Progenitor cell of endocrine pancreas (in vitro differentiated cells): ENCODE results near the gene PLXNA2. TPM values are rescaled to one million over a fixed set of nuclear protein-coding genes. Genes with fewer than 3 reads are reported as not detected.
A peak's percentile ranks its signal among the peaks of the same experiment; 100 is the strongest.

Experiments
- DNase-seq: peaks from one replicate; pipeline ENCODE4 v3.0.0; 2021; ENCODE audit warnings: low spot score; ENCODE audit not compliant: unreplicated experiment
- H3K27ac Mint-ChIP-seq: 2 replicates; pipeline ENCODE4 v1.8.0; 2021; ENCODE audit warnings: mild to moderate bottlenecking, moderate library complexity, mixed read lengths
- H3K27me3 Mint-ChIP-seq: 2 replicates; pipeline ENCODE4 v1.8.0; 2021; ENCODE audit warnings: mixed read lengths
- H3K36me3 Mint-ChIP-seq: 2 replicates; pipeline ENCODE4 v1.8.0; 2022; ENCODE audit warnings: mixed read lengths; ENCODE audit not compliant: insufficient read depth
- H3K4me1 Mint-ChIP-seq: 2 replicates; pipeline ENCODE4 v1.8.0; 2021; ENCODE audit warnings: low read depth, mixed read lengths
- H3K4me3 Mint-ChIP-seq: 2 replicates; pipeline ENCODE4 v1.8.0; 2021; ENCODE audit warnings: low read depth, mild to moderate bottlenecking, moderate library complexity, mixed read lengths
- H3K9me3 Mint-ChIP-seq: 2 replicates; pipeline ENCODE4 v1.8.0; 2021; ENCODE audit warnings: low read depth, mixed read lengths
- total RNA-seq: library from RNA; stranded (reverse); gene quantifications from 2 replicates; pipeline ENCODE4 v1.2.1, GENCODE V29; 2021
- TF ChIP-seq, protein P1 (sequence below): fragments of 200-600 bp; sonication (generic); IDR thresholded peaks from one replicate; pipeline ENCODE4 v1.5.0; 2021; ENCODE audit warnings: antibody characterized with exemption, mild to moderate bottlenecking; ENCODE audit not compliant: unreplicated experiment

The PLXNA2 gene
- total RNA-seq, 1 donor from 2014 or later = 34.9 TPM

DNA sequence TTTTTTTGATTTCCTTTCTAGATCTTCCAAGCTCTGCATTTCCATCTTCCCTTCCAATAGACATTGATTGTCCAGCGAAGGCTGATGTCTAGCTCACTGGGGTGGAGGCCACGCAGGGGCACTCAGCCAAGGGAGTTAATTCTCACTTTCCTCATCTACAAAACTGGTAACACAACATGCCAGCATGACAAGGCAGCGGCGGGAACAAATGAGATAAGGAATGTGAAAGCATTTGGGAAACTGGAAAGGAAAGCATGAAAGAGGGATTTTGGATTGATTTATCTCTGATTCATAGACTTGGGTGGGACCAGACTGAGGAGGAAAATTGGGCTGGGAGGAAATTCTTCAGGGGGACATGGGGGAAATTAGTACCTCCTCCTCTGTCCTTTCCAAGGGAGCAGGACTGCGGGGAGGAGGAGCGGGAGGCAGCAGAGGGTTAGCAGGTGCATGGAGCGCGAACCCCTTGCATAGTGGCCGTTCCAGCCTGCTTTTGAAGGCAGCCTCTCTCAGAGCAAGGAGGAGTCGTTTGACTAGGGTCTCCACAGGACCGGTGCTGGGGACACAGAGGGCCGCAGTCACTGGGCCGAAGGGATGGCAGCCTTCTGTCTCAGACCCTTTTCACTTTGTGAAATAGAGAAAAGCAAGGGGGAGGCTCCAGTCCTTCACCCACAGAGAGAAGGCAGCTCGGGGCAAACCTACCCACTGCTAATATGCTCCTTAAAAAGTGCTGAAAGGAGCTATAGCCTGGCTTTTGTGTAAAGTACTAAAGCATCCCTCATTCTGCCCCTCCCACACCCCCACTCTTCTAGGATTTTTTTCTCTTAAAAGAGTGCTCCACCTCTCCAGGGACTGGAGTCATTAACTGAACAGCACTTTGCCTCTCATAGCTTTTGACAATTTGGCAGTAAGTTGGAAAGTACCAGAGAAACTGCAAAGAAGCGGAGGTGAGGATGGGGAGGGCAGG lies 89.2 kb downstream of the PLXNA2 start:
- no peaks in the 10 kb centered on the region for H3K36me3 Mint-ChIP-seq
- peaks cover 12% of the 10 kb centered on the region for H3K27me3 Mint-ChIP-seq
- H3K27ac Mint-ChIP-seq = peak overlapping the region; percentile 36
- peaks cover 31% of the 10 kb centered on the region for H3K4me1 Mint-ChIP-seq
- no peak overlapping the region for H3K4me3 Mint-ChIP-seq
- no peak for DNase-seq
- TF ChIP-seq, protein P1, sequence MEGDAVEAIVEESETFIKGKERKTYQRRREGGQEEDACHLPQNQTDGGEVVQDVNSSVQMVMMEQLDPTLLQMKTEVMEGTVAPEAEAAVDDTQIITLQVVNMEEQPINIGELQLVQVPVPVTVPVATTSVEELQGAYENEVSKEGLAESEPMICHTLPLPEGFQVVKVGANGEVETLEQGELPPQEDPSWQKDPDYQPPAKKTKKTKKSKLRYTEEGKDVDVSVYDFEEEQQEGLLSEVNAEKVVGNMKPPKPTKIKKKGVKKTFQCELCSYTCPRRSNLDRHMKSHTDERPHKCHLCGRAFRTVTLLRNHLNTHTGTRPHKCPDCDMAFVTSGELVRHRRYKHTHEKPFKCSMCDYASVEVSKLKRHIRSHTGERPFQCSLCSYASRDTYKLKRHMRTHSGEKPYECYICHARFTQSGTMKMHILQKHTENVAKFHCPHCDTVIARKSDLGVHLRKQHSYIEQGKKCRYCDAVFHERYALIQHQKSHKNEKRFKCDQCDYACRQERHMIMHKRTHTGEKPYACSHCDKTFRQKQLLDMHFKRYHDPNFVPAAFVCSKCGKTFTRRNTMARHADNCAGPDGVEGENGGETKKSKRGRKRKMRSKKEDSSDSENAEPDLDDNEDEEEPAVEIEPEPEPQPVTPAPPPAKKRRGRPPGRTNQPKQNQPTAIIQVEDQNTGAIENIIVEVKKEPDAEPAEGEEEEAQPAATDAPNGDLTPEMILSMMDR = no peak
- no peaks in the 10 kb centered on the region for H3K9me3 Mint-ChIP-seq

DNA sequence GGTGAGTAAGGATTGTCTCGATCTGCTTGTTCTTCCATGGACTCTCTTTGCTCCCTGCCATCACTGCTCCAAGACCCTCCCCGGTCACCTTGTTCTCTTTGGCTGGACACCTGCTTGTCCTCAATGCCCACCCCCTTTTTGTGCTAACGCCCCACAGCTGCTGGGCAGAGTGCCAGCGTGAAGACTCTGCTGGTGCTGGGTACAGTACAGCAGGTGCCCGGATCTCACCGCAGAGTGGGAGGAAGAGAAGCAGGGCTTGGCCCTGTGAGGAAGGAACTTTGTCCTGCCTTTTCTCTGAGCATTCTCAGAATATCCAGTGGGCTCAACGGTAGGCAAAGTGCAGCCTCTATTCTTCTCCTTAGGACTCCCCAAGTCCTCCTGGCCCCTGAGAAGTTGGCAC lies 90.1 kb downstream of the PLXNA2 start:
- TF ChIP-seq, protein P1 = no peak
- Mint-ChIP-seq H3K27me3 (peaks cover 12% of the 10 kb centered on the region), H3K4me1 (peaks cover 25% of the 10 kb centered on the region), H3K4me3 (no peak overlapping the region), H3K36me3 (no peaks in the 10 kb centered on the region), H3K9me3 (no peaks in the 10 kb centered on the region), H3K27ac (no peak overlapping the region)
- no peak for DNase-seq

DNA sequence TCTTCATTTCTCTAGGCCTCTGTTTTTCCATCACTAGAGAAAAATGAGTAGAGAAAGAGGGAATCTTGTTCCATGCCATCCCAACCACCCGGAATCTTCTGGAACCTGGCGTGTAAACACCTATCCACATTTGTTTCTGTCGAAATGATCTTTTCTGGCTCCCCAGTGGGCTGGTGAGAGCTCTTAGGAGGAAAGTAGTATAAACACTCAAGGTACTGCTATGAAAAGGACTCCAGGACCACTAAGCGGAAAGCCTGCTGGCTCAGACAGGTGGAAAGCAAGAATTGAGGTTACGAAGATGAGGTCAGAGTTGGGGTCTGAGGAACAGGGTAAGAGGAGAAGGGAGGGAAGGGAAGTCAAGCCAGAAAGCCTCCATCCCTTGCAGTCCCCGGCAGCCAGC lies 90.8 kb downstream of the PLXNA2 start:
- Mint-ChIP-seq H3K9me3 (no peaks in the 10 kb centered on the region), H3K4me3 (no peak overlapping the region), H3K27ac (no peak overlapping the region), H3K4me1 (peaks cover 18% of the 10 kb centered on the region), H3K36me3 (no peaks in the 10 kb centered on the region), H3K27me3 (peaks cover 12% of the 10 kb centered on the region)
- DNase-seq = no peak
- TF ChIP-seq, protein P1 = no peak

DNA sequence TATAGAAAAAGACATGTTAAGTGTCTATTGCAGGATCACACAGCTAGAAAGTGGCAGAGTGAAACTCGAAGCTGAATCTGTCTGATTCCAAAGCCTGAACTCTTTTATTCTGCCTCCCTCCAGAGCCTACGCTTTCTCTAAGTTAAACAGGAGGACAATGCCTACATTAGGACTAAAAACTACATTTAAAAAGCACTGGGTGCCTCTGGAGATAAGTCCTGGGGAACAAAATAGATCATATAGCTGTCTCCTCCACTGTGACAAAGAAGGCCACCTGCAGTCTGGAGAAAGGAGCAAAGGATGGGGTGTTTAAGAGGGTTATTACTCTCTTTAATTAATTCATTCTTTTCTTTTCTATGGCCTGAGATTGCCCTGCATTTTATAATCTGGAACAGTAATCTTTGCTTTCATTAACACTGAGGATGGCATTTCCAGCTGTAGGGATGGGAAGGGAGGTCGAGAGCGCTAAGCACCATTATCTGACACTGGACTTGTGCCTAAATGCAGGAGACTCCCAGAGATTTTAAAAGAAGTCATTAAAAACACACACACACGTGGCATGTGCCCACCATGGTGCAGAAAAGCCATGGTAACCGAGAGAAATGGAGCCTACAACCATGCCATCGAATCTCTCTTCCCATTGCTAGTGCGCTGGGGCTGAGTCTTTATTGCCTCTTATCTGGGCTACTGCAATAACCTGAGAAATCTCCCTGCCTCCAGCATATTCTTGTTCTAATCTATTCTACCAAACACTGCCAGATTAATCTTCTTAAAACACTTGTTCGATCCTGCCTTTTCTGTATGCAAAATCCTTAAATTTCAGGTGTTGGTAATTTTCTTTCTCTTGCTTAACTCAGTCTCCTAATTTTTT lies 92.2 kb downstream of the PLXNA2 start:
- Mint-ChIP-seq H3K4me3 (no peak overlapping the region), H3K27me3 (peaks cover 3% of the 10 kb centered on the region), H3K36me3 (no peaks in the 10 kb centered on the region), H3K9me3 (no peaks in the 10 kb centered on the region), H3K4me1 (peaks cover 14% of the 10 kb centered on the region), H3K27ac (no peak overlapping the region)
- no peak for DNase-seq
- TF ChIP-seq, protein P1 = no peak

DNA sequence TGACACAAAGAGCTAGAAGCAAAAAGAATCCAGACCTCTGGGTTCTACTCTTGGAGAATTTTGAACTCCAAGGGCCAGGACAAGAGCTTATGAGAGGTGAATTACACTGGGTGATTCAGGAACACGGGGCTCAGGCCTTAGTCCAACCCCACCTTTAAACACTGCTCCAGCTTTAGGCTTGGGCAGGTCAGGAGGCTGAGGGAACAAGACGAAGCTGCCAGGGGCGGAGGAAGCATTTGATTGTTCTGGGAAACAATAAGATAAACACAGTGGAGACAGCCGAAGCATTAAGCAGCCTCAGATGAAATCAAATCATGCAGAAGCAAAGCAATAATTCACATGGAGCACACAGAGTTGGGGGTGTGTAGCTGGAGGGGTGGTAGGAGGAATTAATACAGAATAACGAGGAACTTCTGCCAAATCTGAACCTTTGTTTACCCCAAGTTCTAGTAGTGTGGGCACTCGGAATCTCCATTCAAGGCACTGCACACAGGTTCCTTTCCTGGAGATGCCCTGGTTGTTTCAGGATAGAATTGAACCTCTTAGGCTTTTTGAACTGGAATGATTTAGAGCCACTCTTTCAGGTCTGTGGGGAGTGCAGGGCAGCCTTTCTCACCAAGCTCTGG lies 93.2 kb downstream of the PLXNA2 start:
- TF ChIP-seq, protein P1 = no peak
- H3K4me1 Mint-ChIP-seq = peaks cover 14% of the 10 kb centered on the region
- no peaks in the 10 kb centered on the region for H3K36me3 Mint-ChIP-seq
- no peaks in the 10 kb centered on the region for H3K9me3 Mint-ChIP-seq
- DNase-seq = no peak
- H3K27me3 Mint-ChIP-seq = peaks cover 3% of the 10 kb centered on the region
- H3K4me3 Mint-ChIP-seq = no peak overlapping the region
- peak overlapping the region; percentile 17 for H3K27ac Mint-ChIP-seq
